ENCODE results near the gene SIGLEC9. TPM values are rescaled to one million over a fixed set of nuclear protein-coding genes. Genes with fewer than 3 reads are reported as not detected.

Gene SIGLEC9
- total RNA-seq, 4 donors from 2014 or later: 0.62 to 9.2 (median 4.0) TPM

DNA sequence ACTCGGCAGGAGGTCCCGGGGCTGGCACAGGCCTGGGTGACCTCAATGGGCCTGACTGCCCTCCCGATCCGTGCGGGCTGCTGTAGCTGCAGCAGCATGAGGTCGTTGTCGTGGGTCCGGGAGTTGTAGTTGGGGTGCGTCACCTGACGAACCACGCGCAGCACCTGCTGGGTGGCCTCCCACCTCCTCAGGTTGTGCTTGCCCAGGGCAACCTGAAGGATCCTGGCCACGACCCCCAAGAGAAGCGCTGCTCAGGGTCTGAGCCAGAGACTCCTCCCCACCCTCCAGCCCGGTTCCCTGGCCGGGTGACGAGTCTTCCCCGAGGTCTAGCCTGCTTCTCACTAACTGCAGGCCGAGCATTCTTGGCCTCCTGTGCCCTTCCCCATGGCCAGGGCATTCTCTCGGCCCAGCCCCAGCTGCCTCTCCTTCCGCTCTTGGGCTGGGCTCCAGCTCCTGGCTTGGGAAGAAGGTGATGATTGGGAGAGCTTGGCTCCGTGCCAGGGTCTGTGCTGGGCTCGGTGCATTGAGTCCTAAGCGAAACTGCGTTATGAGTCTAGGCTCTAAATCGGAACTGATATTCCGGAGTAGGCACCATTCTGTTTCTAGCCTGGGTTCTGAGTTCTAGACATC, 45.1 kb upstream of the SIGLEC9 start:
- no peak overlapping the region for H3K27ac ChIP-seq
- no peak overlapping the region for H3K4me3 ChIP-seq
- H3K9me3 ChIP-seq: peaks cover 0 to 4% (median 0%) of the 10 kb centered on the region in 3 donors
- H3K27me3 ChIP-seq: peaks cover 75% of the 10 kb centered on the region
- no peaks in the 10 kb centered on the region for H3K4me1 ChIP-seq
- no peak for ATAC-seq
- WGBS, 2 donors (ENCODE audit: low coverage in 1 of 2): 65 to 81% methylated on average over 7 to 9 of the region's 27 CpGs
- no peaks in the 10 kb centered on the region for H3K36me3 ChIP-seq
- no peak for TF ChIP-seq POLR2A (IDR thresholded peaks at IDR 0.05)
- no peak for TF ChIP-seq POLR2AphosphoS5 (IDR thresholded peaks at IDR 0.05)
- no peak for TF ChIP-seq EP300 (IDR thresholded peaks at IDR 0.05)
- no peak for TF ChIP-seq CTCF (IDR thresholded peaks at IDR 0.05)

DNA sequence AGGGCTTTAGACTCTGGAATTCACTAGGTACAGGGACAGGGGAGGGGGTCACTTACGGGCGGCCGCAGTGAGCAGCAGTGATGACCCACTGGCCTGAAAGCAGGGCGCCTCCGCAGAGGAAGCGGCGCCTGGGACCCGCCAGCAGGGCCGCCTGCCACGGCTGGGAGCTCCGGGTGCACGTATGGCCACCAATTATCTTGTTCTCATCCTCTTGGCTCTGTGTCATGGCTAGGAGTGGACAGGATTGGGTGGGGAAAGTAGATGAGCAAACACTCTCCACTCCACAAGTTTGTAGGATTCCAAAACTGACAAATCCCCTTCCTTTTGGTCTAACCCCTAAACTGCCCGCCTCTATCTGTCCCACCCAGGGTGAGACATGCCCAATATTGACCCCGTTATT, 43.2 kb upstream of the SIGLEC9 start:
- Histone ChIP-seq H3K27ac (no peak overlapping the region), H3K4me1 (no peaks in the 10 kb centered on the region), H3K4me3 (no peak overlapping the region), H3K9me3 (no peaks in the 10 kb centered on the region), H3K27me3 (peaks cover 57% of the 10 kb centered on the region), H3K36me3 (no peaks in the 10 kb centered on the region)
- ATAC-seq: no peak
- no peak for TF ChIP-seq POLR2A (IDR thresholded peaks at IDR 0.05)
- no peak for TF ChIP-seq CTCF (IDR thresholded peaks at IDR 0.05)
- TF ChIP-seq EP300 (IDR thresholded peaks at IDR 0.05): no peak
- TF ChIP-seq POLR2AphosphoS5 (IDR thresholded peaks at IDR 0.05): no peak
- WGBS, 2 donors (ENCODE audit: low coverage in 1 of 2): 83 to 88% methylated on average over 2 to 4 of the region's 14 CpGs

GRCh38 chr19:51082611-51083010, 42.1 kb upstream of the SIGLEC9 start, which contains the start of gene KLK14:
TSS of gene KLK14 (minus strand) at chr19:51082887. CDS start at chr19:51082614, 273 bp downstream.
- no peak within 1 kb of the TSS for H3K27ac ChIP-seq
- no peaks in the 10 kb centered on the region for H3K9me3 ChIP-seq
- no peak within 1 kb of the TSS for H3K4me3 ChIP-seq
- no peaks in the 10 kb centered on the region for H3K4me1 ChIP-seq
- WGBS, 2 donors (ENCODE audit: low coverage in 1 of 2): 0 to 25% methylated on average over 1 to 5 of the region's 7 CpGs
- no peak for TF ChIP-seq CTCF (IDR thresholded peaks at IDR 0.05)
- no peak for TF ChIP-seq POLR2A (IDR thresholded peaks at IDR 0.05)
- TF ChIP-seq EP300 (IDR thresholded peaks at IDR 0.05): no peak
- TF ChIP-seq POLR2AphosphoS5 (IDR thresholded peaks at IDR 0.05): no peak
- H3K27me3 ChIP-seq: peaks cover 47% of the 10 kb centered on the region
- no peak for ATAC-seq
- no peaks in the 10 kb centered on the region for H3K36me3 ChIP-seq

DNA sequence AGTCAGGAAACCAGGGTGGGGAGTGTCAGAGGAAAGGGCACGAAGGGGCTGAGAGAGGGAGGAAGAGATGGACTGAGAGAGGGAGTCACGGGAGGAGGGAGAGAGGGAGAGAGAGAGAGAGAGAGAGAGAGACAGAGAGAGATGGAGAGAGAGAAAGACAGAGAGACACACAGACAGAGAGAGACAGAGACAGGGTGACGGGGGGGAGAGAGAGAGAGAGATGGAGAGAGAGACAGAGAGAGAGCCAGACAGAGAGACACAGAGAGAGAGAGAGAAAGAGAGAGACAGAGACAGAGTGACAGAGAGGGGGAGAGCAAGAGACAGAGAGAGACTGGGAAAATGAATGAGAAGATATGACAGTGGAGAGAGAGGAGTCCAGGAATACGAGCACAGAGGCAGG, 41.5 kb upstream of the SIGLEC9 start:
- Histone ChIP-seq H3K4me1 (no peaks in the 10 kb centered on the region), H3K4me3 (no peak overlapping the region), H3K27me3 (peaks cover 47% of the 10 kb centered on the region), H3K9me3 (no peaks in the 10 kb centered on the region), H3K36me3 (no peaks in the 10 kb centered on the region), H3K27ac (no peak overlapping the region)
- no peak for ATAC-seq
- WGBS, 2 donors (ENCODE audit: low coverage in 1 of 2): 29 to 32% methylated on average over 4 of the region's 4 CpGs
- no peak for TF ChIP-seq EP300 (IDR thresholded peaks at IDR 0.05)
- no peak for TF ChIP-seq POLR2AphosphoS5 (IDR thresholded peaks at IDR 0.05)
- TF ChIP-seq POLR2A (IDR thresholded peaks at IDR 0.05): no peak
- no peak for TF ChIP-seq CTCF (IDR thresholded peaks at IDR 0.05)

DNA sequence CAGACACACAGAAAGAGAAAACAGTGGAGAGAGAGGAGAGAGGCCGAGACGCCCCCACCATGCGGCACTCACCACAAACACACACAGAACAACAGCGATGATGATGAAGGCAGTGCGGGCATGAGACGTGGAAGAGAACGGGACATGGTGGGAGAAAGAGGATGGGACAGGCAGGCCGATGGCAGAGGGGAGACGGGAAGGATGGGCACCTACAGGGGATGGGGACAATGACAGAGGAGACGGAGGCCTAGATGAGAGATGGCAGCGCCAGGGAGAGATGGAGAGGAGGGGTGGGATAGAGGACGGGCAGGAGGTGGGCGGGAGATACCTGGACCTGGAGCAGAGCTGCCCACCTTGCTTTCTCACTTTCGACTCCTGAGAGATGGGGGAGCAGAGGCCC, 40.9 kb upstream of the SIGLEC9 start:
- Histone ChIP-seq H3K27ac (no peak overlapping the region), H3K27me3 (peaks cover 42% of the 10 kb centered on the region), H3K9me3 (no peaks in the 10 kb centered on the region), H3K4me1 (no peaks in the 10 kb centered on the region), H3K36me3 (no peaks in the 10 kb centered on the region), H3K4me3 (no peak overlapping the region)
- ATAC-seq: no peak
- 66 to 83% methylated on average over 11 to 13 of the region's 14 CpGs for WGBS, 2 donors (ENCODE audit: low coverage in 1 of 2)
- TF ChIP-seq CTCF (IDR thresholded peaks at IDR 0.05) (no peak), POLR2AphosphoS5 (IDR thresholded peaks at IDR 0.05) (no peak), POLR2A (IDR thresholded peaks at IDR 0.05) (no peak), EP300 (IDR thresholded peaks at IDR 0.05) (no peak)

Measured in gastroesophageal sphincter (tissue), 4 donors.